ENCODE results near the gene H1-8. TPM values are rescaled to one million over a fixed set of nuclear protein-coding genes. Genes with fewer than 3 reads are reported as not detected.
"Not testable (repeated sequence)": the region's sequence is repeated elsewhere in the genome, so short reads cannot be mapped to it uniquely, and the experiment has no call there.

Gene H1-8, protein sequence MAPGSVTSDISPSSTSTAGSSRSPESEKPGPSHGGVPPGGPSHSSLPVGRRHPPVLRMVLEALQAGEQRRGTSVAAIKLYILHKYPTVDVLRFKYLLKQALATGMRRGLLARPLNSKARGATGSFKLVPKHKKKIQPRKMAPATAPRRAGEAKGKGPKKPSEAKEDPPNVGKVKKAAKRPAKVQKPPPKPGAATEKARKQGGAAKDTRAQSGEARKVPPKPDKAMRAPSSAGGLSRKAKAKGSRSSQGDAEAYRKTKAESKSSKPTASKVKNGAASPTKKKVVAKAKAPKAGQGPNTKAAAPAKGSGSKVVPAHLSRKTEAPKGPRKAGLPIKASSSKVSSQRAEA
- total RNA-seq = not detected

DNA sequence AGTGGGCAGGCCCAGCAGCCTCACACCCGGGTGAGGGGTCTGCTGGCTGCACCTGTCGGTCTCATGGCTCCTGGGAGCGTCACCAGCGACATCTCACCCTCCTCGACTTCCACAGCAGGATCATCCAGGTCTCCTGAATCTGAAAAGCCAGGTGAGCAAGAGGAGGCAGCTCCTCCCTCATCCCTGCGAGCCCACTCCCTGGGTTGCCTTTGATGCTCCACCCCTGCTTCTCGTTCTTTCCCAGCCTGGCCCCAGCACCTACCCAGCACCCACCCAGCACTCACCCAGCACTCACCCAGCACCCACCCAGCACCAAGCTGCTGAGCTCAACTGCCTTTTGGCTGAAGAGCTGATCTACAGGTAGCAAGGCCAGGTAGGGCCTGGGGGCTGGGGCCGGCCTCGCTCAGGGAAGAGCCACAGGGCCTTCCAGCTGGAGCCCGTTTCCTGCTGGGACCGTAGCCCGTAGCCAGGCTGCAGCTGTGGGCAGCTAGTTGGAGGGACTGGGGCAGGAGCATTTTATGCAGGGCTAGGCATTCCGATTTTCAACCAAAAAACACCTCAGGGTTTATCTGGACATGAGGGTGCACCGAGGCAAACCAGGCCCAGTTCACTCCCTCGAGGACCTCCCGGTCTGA, at the start of gene H1-8:
Gene H1-8, plus strand, starts transcription at position 20 of the 635 bp plus-strand sequence. Its CDS starts 44 bp downstream, at position 64.
- TF ChIP-seq, protein P1, sequence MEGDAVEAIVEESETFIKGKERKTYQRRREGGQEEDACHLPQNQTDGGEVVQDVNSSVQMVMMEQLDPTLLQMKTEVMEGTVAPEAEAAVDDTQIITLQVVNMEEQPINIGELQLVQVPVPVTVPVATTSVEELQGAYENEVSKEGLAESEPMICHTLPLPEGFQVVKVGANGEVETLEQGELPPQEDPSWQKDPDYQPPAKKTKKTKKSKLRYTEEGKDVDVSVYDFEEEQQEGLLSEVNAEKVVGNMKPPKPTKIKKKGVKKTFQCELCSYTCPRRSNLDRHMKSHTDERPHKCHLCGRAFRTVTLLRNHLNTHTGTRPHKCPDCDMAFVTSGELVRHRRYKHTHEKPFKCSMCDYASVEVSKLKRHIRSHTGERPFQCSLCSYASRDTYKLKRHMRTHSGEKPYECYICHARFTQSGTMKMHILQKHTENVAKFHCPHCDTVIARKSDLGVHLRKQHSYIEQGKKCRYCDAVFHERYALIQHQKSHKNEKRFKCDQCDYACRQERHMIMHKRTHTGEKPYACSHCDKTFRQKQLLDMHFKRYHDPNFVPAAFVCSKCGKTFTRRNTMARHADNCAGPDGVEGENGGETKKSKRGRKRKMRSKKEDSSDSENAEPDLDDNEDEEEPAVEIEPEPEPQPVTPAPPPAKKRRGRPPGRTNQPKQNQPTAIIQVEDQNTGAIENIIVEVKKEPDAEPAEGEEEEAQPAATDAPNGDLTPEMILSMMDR (IDR thresholded peaks at IDR 0.05) = no peak
- Histone ChIP-seq H3K4me1 (no peaks in the 10 kb centered on the region), H3K27ac (no peak within 1 kb of the TSS), H3K9me3 (no peaks in the 10 kb centered on the region), H3K4me3 (no peak within 1 kb of the TSS), H3K36me3 (no peaks in the 10 kb centered on the region), H3K27me3 (no peaks in the 10 kb centered on the region)
- no peak for DNase-seq (ENCODE audit: low spot score in 2 of 2)
- intact Hi-C loops (cut with DNase I) = no loop called here

GRCh38 chr3:129493206-129493605, 49.8 kb upstream of the H1-8 start:
- peaks cover 5 to 10% of the 10 kb centered on the region in 2 donors for H3K4me1 ChIP-seq
- H3K4me3 ChIP-seq = no peak overlapping the region
- H3K9me3 ChIP-seq = no peaks in the 10 kb centered on the region
- H3K36me3 ChIP-seq = peaks cover 14 to 19% of the 10 kb centered on the region in 2 donors
- TF ChIP-seq, protein P1 (IDR thresholded peaks at IDR 0.05) = no peak
- intact Hi-C loops (cut with DNase I) = no loop called here
- no peak for DNase-seq (ENCODE audit: low spot score in 2 of 2)
- no peaks in the 10 kb centered on the region for H3K27me3 ChIP-seq
- no peak overlapping the region for H3K27ac ChIP-seq

GRCh38 chr3:129494499-129494898, 48.5 kb upstream of the H1-8 start:
- DNase-seq (ENCODE audit: low spot score in 2 of 2); H3K4me1 ChIP-seq; H3K9me3 ChIP-seq; H3K27me3 ChIP-seq; intact Hi-C loops (cut with DNase I); H3K4me3 ChIP-seq: not testable (repeated sequence)
- peaks cover 14 to 19% of the 10 kb centered on the region in 2 donors for H3K36me3 ChIP-seq
- peak overlapping the region; percentile 27 to 65 for H3K27ac ChIP-seq

DNA sequence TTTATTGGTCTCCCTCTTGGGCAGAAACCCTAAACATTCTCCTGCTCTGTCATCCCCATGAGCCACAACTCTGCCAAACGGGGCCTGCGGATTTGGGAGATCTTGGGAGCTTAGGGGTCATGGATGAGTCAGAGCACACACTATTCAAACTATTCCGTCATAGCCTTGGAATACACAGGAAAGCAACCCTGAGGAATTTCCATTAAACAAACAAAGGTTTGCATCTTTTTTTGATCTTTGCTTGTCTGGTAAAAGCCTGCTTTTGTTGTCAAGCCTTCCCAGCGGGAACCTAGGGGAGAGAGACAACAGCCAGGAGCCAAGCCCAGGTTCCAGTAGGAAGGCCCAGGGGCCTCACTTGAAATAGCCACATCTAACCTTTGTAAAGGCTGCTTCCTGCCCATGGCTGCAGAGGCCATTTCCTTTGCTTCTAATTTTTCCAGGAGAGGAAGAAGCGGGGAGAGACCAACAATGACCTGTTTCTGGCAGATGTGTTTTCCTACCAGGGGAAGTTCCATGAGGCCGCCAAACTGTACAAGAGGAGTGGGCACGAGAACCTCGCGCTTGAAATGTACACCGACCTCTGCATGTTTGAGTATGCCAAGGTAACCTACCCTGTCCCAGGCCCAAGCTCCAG, 47.9 kb upstream of the H1-8 start:
- H3K27me3 ChIP-seq; H3K4me3 ChIP-seq; intact Hi-C loops (cut with DNase I); DNase-seq (ENCODE audit: low spot score in 2 of 2); H3K9me3 ChIP-seq; H3K4me1 ChIP-seq: not testable (repeated sequence)
- H3K27ac ChIP-seq = peak overlapping the region; percentile 27 to 65
- H3K36me3 ChIP-seq = peaks cover 15 to 22% of the 10 kb centered on the region in 2 donors

GRCh38 chr3:129497876-129498275, 45.1 kb upstream of the H1-8 start:
- intact Hi-C loops (cut with DNase I); H3K27ac ChIP-seq: not testable (repeated sequence)
- peaks cover 21 to 37% of the 10 kb centered on the region in 2 donors for H3K36me3 ChIP-seq

GRCh38 chr3:129498603-129499488, 44.1 kb upstream of the H1-8 start:
- peaks cover 18 to 39% of the 10 kb centered on the region in 2 donors for H3K36me3 ChIP-seq
- H3K9me3 ChIP-seq; H3K4me3 ChIP-seq; DNase-seq (ENCODE audit: low spot score in 2 of 2); intact Hi-C loops (cut with DNase I); H3K27me3 ChIP-seq; H3K4me1 ChIP-seq: not testable (repeated sequence)
- H3K27ac ChIP-seq = peak overlapping the region in 1 of 2 donors; percentile 38

More at GRCh38 chr3:129497876-129498275, 45.1 kb upstream of the H1-8 start:
- H3K4me1 ChIP-seq; DNase-seq (ENCODE audit: low spot score in 2 of 2); H3K27me3 ChIP-seq; H3K9me3 ChIP-seq; H3K4me3 ChIP-seq: not testable (repeated sequence)

DNA sequence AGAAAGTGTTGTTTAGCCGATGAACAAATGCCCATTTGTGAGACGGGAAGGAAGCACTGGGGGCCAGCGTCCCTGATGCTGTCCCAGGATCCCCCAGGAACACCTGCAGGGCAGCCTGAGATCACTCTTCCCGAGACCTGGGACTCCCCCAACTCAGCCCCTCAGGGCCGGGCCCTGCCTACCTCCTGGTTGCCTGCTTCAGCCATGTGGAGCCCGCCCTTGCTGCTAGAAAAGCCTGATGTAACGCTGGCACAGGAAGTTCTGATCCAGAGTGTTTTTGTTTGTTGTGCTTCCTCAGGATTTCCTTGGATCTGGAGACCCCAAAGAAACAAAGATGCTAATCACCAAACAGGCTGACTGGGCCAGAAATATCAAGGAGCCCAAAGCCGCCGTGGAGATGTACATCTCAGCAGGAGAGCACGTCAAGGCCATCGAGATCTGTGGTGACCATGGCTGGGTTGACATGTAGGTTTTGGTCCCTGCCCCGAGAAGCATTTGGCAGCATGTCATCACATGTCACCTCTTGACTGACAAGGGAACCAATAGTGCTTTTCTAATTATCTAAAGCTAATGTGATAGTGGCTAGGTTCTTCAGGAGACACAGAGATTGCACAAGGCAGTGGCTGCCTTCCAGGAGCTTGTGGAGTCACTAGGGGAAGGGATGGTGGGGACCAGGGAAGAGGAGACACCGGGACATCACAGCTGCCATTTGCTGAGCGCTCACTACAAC, 43.2 kb upstream of the H1-8 start:
- H3K4me3 ChIP-seq; H3K27me3 ChIP-seq; H3K9me3 ChIP-seq; intact Hi-C loops (cut with DNase I); H3K4me1 ChIP-seq; DNase-seq (ENCODE audit: low spot score in 2 of 2); H3K27ac ChIP-seq: not testable (repeated sequence)
- peaks cover 21 to 44% of the 10 kb centered on the region in 2 donors for H3K36me3 ChIP-seq
